ENCODE data around the gene ATM. TPM values are rescaled to one million over a fixed set of nuclear protein-coding genes. Genes with fewer than 3 reads are reported as not detected.

The ATM gene
- polyA plus RNA-seq, 3 donors: 58.8 to 94.9 (median 82.1) TPM

DNA sequence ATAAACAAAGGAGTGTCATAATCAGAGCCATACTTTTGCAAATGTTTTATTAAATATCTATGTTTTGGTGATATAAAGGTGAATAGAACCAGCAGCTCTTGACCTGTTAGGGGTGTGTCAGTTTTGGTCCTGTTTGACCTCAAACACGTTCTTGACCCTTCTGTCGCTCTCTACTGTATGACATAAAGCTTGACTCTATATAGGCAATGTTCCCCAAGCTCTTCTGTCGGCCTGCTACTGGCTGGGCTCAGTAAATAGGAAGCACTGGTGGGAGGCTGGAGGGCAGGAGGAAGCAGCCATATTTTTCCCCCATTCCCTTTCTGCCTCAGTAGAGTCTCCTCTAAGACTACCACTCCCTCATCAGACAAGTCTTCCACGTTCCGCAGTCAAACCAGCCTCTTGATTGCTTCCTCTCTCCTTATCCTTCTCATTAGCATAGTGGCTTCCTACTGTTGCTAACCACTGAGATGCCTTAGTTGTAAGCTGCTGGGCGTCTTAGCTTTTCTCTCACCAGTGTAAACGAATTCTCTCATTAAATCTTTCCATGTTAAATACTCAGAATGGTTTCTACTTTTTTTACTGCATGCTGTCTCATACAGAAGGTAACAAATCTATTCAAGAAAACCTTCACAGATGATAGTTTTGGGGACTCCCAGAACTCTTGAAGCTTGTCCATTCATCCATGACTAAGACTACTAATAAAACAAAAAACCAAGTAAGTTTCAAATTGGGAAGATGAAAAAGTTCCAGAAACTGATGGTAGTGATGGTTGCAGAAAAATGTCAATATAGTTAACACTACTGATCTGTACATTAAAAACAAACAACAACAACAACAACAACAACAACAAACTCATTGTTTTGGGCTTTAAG, 3.7 kb upstream of the ATM start:
- no peak for DNase-seq (ENCODE audit: extremely low read depth in 1 of 11, low read depth in 9 of 11, low spot score in 4 of 11)

DNA sequence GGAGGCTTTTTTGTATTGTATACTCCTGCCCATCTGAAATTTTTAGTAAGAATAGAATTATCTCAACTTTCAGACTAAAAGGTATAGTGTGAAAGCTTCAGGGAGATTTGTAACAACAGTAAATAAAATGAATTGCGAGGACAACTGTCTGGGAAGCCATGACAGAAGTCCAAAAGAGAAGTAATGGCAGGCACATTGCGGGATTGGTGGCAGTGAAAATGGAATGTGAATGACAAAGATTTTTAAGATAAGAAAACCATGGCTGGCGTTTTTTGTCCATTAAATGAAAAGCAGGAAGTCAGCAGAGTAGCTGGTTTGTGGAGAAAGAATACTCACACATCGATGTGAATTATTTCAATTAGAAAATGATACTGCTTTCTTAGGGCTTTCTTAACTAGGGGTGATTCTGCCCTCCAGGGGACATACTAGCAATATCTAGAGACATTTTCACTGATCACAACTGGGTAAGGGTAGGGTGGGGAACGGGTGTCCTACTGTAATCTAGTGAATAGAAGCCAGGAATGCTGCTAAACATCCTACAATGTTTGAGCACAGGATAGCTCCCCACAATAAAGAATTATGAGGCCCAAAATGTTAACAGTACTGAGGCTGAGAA, 2.0 kb upstream of the ATM start:
- peak in 1 of 11 donors; percentile 5 for DNase-seq (ENCODE audit: extremely low read depth in 1 of 11, low read depth in 9 of 11, low spot score in 4 of 11)

DNA sequence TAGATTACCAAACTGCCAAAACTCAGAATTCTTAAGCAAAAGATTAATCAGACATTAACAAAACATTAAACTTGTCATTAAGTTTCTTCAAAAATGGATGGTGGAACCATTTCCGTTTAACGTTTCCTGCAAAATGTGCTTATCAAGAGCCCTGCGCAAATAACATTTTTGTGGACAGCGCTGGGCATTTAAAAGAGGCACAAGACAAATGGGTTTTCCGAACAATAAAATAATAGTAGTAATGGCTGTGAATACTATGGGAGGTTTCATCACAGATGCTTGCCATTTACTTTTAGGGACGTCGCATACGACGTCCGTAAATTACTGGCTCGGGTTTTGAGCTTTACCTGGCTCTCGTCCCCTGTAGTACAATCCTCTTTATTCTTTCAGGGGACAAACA, 1.5 kb upstream of the ATM start:
- DNase-seq (ENCODE audit: extremely low read depth in 1 of 11, low read depth in 9 of 11, low spot score in 4 of 11): peak in 2 of 11 donors; percentile 4 to 6

DNA sequence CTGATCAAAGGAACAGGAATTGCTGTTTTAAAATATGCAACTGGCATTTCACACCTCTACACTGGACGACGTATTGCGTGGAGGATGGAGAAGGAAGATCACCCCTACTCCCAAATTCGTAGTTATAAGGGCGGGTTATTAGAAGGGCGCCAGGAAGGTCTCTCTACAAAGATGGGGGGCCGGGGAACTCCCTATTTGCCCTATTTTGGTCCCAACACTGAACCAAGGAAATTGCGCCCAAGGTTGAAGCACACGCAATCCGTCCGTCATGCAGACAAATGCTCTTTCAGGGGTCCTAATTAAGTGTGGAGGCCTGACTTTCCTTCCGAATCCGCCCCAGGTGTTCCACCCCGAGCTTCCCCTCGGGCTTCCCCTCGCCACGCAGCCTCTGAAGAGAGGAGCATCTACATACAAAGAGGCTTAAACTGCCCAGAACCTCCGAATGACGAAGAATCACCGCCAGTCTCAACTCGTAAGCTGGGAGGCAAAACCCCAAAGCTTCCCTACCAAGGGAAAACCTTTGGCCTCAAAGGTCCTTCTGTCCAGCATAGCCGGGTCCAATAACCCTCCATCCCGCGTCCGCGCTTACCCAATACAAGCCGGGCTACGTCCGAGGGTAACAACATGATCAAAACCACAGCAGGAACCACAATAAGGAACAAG, 825 bp upstream of the ATM start:
- peak in 1 of 11 donors; percentile 12 for DNase-seq (ENCODE audit: extremely low read depth in 1 of 11, low read depth in 9 of 11, low spot score in 4 of 11)

DNA sequence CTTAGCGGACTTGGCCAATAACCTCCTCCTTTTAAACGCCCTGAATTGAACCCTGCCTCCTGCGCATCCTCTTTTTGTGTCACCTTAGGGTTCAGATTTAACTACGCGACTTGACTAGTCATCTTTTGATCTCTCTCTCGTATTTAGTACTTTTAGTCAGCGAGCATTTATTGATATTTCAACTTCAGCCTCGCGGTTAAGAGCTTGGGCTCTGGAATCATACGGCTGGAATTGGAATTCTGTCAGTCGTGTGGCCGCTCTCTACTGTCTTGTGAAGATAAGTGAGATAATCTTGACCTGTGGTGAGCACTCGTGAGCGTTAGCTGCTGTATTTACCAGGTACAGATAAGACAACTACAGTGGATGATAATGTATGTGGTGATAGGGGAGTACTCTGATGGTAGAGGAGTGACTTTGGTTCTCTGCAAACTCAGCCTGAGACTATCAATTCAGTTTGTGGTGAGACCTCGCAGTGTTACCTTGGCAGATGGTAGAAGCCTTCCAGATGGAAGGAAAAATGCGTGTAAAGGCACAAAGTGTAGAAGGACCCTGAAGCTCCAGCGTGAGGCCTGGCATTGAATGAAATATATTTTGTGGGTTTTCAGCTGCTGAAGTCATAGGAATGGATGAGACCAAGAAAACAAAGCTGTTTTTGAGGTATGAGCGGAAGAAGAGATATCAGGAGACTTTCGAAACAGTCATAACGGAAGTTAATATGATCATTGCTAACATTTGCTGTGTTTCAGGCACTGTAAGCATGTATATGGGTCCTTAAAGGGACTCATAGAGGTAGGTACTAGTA, 682 bp downstream of the ATM start:
- no peak for DNase-seq (ENCODE audit: extremely low read depth in 1 of 11, low read depth in 9 of 11, low spot score in 4 of 11)

DNA sequence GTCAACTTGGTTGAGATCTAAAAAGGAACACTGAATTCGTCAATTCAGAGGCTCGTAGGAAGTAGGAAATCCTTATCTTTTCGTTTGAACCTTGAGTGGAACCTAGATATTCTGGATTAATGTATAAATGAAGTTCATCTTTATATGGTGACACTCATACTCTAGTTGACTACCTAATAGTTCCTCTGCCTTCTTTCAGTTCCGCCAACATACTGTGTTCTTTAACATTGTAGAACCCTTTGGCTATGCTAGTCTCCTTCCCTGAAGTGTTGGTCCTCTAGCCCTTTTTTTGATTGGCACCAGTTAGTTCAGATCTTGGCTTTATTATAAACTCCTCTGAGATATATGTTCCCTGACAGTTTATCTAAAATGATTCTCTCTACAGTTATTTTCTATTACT, 1.5 kb downstream of the ATM start:
- DNase-seq (ENCODE audit: extremely low read depth in 1 of 11, low read depth in 9 of 11, low spot score in 4 of 11): no peak

DNA sequence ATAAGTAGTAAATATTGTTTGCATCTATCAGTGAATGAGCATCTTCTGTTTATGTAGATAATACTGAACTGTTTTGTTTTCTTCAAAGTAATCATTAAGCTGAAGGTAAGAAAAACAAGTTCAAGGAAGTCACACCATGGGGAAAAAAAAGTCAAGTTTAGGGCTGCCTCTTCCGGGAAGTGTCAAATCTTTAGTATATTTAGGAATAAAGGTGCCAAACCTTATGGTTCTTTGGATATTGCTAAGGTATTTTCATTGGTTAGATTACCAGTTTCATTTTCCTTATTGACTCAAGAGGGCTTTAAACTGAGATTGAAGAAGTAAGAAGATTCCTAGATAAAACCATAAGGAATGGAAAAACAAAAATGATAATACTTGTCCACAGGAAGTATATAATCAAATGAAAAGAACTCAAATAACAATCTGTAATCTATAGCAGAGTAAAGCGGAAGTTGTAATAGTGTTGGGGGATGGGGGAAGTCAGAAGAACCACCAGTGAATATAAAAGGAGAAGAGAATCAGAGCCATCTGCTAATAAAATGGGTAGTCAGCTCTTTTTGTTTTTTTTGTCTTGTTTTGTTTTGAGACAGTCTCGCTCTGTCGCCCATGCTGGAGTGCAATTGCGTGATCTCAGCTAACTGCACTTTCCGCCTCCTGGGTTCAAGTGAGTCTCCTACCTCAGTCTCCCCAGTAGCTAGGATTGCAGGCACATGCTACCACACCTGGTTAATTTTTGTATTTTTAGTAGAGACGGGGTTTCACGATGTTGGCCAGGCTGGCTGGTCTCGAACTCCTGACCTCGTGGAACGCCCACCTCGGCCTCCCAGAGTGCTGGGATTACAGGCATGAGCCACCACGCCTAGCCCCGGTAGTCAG, 2.3 kb downstream of the ATM start:
- DNase-seq (ENCODE audit: extremely low read depth in 1 of 11, low read depth in 9 of 11, low spot score in 4 of 11): peak in 1 of 11 donors; percentile 6

GRCh38 chr11:108226036-108226435, 3.2 kb downstream of the ATM start:
- DNase-seq (ENCODE audit: extremely low read depth in 1 of 11, low read depth in 9 of 11, low spot score in 4 of 11): no peak

DNA sequence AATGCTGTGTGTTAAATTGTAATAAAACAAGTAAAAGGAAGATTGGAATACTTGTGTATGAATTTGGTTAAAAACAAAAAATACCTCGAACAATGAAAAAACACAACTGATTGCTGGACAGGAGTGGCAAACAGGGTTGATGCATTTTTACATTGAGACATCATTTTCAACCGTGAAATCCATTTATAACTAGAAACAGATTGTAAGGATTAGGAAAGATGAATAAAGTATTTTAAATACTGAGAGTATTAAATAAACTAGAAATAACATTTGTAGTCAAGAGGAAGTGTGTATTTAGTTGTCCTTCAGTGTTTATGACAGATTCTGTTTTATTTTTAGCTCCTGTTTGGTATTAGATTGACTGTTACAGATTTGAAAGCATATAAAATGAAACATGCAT, 5.4 kb downstream of the ATM start:
- no peak for DNase-seq (ENCODE audit: extremely low read depth in 1 of 11, low read depth in 9 of 11, low spot score in 4 of 11)

GRCh38 chr11:108233277-108233945, 10.5 kb downstream of the ATM start:
- DNase-seq (ENCODE audit: extremely low read depth in 1 of 11, low read depth in 9 of 11, low spot score in 4 of 11): no peak

- no peak for DNase-seq (ENCODE audit: extremely low read depth in 1 of 11, low read depth in 9 of 11, low spot score in 4 of 11)
These were observed 12.3 kb downstream of the ATM start for GRCh38 chr11:108235192-108235591.

DNA sequence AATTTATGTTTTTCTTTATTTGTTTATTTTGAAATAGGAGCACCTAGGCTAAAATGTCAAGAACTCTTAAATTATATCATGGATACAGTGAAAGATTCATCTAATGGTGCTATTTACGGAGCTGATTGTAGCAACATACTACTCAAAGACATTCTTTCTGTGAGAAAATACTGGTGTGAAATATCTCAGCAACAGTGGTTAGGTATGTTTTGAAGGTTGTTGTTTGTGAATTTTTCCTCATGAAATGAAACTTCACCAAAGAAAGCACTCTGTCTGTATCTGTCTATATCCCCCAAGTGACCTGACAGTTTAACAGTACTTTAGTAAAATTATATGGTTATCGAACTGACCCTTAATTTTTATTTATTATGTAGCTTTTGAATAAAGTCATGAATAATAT, 12.8 kb downstream of the ATM start:
- DNase-seq (ENCODE audit: extremely low read depth in 1 of 11, low read depth in 9 of 11, low spot score in 4 of 11): no peak

- DNase-seq (ENCODE audit: extremely low read depth in 1 of 11, low read depth in 9 of 11, low spot score in 4 of 11): no peak
These were observed 14.2 kb downstream of the ATM start for GRCh38 chr11:108237058-108237481.

GRCh38 chr11:108239076-108239475, 16.2 kb downstream of the ATM start:
- no peak for DNase-seq (ENCODE audit: extremely low read depth in 1 of 11, low read depth in 9 of 11, low spot score in 4 of 11)

GRCh38 chr11:108241330-108242037, 18.6 kb downstream of the ATM start:
- DNase-seq (ENCODE audit: extremely low read depth in 1 of 11, low read depth in 9 of 11, low spot score in 4 of 11): no peak

- DNase-seq (ENCODE audit: extremely low read depth in 1 of 11, low read depth in 9 of 11, low spot score in 4 of 11): no peak
These were observed 19.6 kb downstream of the ATM start for GRCh38 chr11:108242422-108242821.

DNA sequence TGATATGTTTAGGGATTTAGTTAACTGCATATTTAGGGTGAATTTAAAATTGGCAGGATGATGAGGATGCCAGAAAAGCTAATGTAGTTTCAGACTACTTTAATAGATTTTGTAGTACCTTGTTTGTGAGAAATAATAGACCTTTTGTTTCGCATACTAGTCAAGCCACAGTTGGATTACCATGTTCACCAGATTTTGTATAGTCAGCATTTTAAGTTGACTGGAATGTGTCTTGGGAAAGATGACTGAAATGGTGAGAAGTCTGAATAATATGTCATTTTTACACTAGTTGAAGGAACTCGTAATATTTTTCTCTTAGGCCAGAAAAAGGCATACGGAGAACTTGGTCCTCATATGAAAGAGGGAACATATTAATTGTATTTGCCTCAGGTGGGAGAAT, 23.4 kb downstream of the ATM start:
- no peak for DNase-seq (ENCODE audit: extremely low read depth in 1 of 11, low read depth in 9 of 11, low spot score in 4 of 11)

Measured in renal cortex interstitium (tissue), 11 donors.